K562 (cell line): ENCODE data around the gene RNF187. TPM values are rescaled to one million over a fixed set of nuclear protein-coding genes. Genes with fewer than 3 reads are reported as not detected.

Source experiments
- FOXM1 ChIP-seq, 2 experiments: fragments of 450-650 bp in 1 of 2; sonication (generic) in 1 of 2; formaldehyde crosslinking in 1 of 2; IDR thresholded peaks; 2 replicates each; pipeline versions ENCODE4 v1.6.1 to v1.9.0; 2017 to 2022; ENCODE audit warnings: low read depth in 2 of 2, mild to moderate bottlenecking in 2 of 2, missing genetic modification reagents in 1 of 2, moderate library complexity in 1 of 2
- GATA2 ChIP-seq: sonication (generic); formaldehyde crosslinking; IDR thresholded peaks from 2 replicates; pipeline ENCODE4 v1.4.0; 2020; ENCODE audit warnings: mild to moderate bottlenecking, missing genetic modification reagents
- POLR3A ChIP-seq: IDR thresholded peaks from 2 replicates; pipeline ENCODE4 v1.6.1; 2011; ENCODE audit warnings: borderline replicate concordance, mild to moderate bottlenecking, moderate library complexity; ENCODE audit not compliant: insufficient read length, insufficient read depth; ENCODE audit errors: extremely low read depth
- SIX5 ChIP-seq, 2 experiments: IDR thresholded peaks; 2 replicates each; pipeline ENCODE4 v1.6.1; 2011; ENCODE audit warnings: low read length in 2 of 2, borderline replicate concordance in 1 of 2, low read depth in 1 of 2, mild to moderate bottlenecking in 1 of 2, moderate library complexity in 1 of 2; ENCODE audit not compliant: insufficient read depth in 1 of 2
- ZMIZ1 ChIP-seq, 2 experiments: fragments of 150-350 bp in 1 of 2; IDR thresholded peaks; 2 replicates each; pipeline ENCODE4 v1.6.1; 2012 to 2016; ENCODE audit warnings: low read depth in 2 of 2, low read length in 2 of 2, mild to moderate bottlenecking in 1 of 2, moderate library complexity in 1 of 2
- ZNF217 ChIP-seq: sonication (generic); formaldehyde crosslinking; IDR thresholded peaks from 2 replicates; pipeline ENCODE4 v1.8.0; 2022; ENCODE audit warnings: mild to moderate bottlenecking, missing genetic modification reagents
- ZNF445 ChIP-seq: fragments of 250-450 bp; sonication (Bioruptor Pico); IDR thresholded peaks from 2 replicates; pipeline ENCODE4 v1.4.0; 2020; ENCODE audit warnings: low read depth, mild to moderate bottlenecking, moderate library complexity
- ZNF830 ChIP-seq: fragments of 250-450 bp; sonication (Bioruptor Pico); IDR thresholded peaks from 2 replicates; pipeline ENCODE4 v1.5.0; 2021; ENCODE audit warnings: mild to moderate bottlenecking
- polyA plus RNA-seq, 8 experiments: library from polyadenylated mRNA; depleted of rRNA in 4 of 8; stranded (reverse) in 5 of 8; unstranded in 3 of 8; fragments of >200 nt; fragmentation: Nextera tagmentation in 2 of 8; fragmentation: Illumina TruSeq in 1 of 8; extraction: Ambion mirVana in 2 of 8; extraction: Trizol in 1 of 8; gene quantifications; 2 replicates each; pipeline versions ENCODE4 v1.2.1 to v1.2.3, GENCODE V29; 2011 to 2014; ENCODE audit warnings: inconsistent platforms in 1 of 8, missing spikeins in 1 of 8
- total RNA-seq, 7 experiments: library from RNA; depleted of rRNA in 6 of 7; stranded (reverse); fragments of >200 nt in 6 of 7; fragmentation: Illumina TruSeq in 2 of 7; extraction: Trizol in 2 of 7; gene quantifications; 2 replicates each; pipeline versions ENCODE4 v1.2.1 to v1.2.3, GENCODE V29; 2011 to 2021; ENCODE audit warnings: low replicate concordance in 1 of 7
- TF ChIP-seq, protein P1 (sequence below), 2 experiments: fragments of 200-800 bp in 1 of 2; sonication (Bioruptor generic) in 1 of 2; sonication (generic) in 1 of 2; formaldehyde crosslinking in 1 of 2; IDR thresholded peaks in 1 of 2; conservative IDR thresholded peaks in 1 of 2; 2 replicates each; pipeline versions ENCODE4 v1.5.0 to v1.6.1; 2016 to 2020; ENCODE audit warnings: missing compliant biosample characterization in 1 of 2, missing genetic modification characterization in 1 of 2, missing genetic modification reagents in 1 of 2
- TF ChIP-seq, protein P2 (sequence below), 2 experiments: fragments of 450-650 bp; IDR thresholded peaks; 2 replicates each; pipeline ENCODE4 v1.6.1; 2016; ENCODE audit warnings: mild to moderate bottlenecking in 2 of 2, borderline replicate concordance in 1 of 2, low read depth in 1 of 2, moderate library complexity in 1 of 2

RNF187 gene
- total and polyA plus RNA-seq, 9 of the 15 experiments (the other 6 are each of a cell fraction or from before 2014, with no cell fraction given): 2.3 to 119 (median 41.9) TPM

GRCh38 chr1:228459091-228459993, 27.8 kb upstream of the RNF187 start (continued):
- TF ChIP-seq ZMIZ1 (IDR thresholded peaks at IDR 0.05; ENCODE audit: low read depth in 2 of 2, low read length in 2 of 2) (no peak), FOXM1 (IDR thresholded peaks at IDR 0.05; ENCODE audit: low read depth) (no peak), FOXM1 (CRISPR knock-in tag; IDR thresholded peaks at IDR 0.05; ENCODE audit: low read depth) (no peak), SIX5 (IDR thresholded peaks at IDR 0.05; ENCODE audit: borderline replicate concordance in 1 of 2, insufficient read depth in 1 of 2, low read depth in 1 of 2, low read length in 2 of 2) (no peak), POLR3A (no peak), GATA2 (CRISPR knock-in tag) (no peak), ZNF217 (no peak), ZNF445 (CRISPR knock-in tag) (no peak), ZNF830 (no peak)
- TF ChIP-seq, protein P1, sequence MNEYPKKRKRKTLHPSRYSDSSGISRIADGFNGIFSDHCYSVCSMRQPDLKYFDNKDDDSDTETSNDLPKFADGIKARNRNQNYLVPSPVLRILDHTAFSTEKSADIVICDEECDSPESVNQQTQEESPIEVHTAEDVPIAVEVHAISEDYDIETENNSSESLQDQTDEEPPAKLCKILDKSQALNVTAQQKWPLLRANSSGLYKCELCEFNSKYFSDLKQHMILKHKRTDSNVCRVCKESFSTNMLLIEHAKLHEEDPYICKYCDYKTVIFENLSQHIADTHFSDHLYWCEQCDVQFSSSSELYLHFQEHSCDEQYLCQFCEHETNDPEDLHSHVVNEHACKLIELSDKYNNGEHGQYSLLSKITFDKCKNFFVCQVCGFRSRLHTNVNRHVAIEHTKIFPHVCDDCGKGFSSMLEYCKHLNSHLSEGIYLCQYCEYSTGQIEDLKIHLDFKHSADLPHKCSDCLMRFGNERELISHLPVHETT (CRISPR knock-in tag; conservative IDR thresholded peaks at IDR 0.05 in 1 of 2, IDR thresholded peaks at IDR 0.05 in 1 of 2): no peak
- TF ChIP-seq, protein P2, sequence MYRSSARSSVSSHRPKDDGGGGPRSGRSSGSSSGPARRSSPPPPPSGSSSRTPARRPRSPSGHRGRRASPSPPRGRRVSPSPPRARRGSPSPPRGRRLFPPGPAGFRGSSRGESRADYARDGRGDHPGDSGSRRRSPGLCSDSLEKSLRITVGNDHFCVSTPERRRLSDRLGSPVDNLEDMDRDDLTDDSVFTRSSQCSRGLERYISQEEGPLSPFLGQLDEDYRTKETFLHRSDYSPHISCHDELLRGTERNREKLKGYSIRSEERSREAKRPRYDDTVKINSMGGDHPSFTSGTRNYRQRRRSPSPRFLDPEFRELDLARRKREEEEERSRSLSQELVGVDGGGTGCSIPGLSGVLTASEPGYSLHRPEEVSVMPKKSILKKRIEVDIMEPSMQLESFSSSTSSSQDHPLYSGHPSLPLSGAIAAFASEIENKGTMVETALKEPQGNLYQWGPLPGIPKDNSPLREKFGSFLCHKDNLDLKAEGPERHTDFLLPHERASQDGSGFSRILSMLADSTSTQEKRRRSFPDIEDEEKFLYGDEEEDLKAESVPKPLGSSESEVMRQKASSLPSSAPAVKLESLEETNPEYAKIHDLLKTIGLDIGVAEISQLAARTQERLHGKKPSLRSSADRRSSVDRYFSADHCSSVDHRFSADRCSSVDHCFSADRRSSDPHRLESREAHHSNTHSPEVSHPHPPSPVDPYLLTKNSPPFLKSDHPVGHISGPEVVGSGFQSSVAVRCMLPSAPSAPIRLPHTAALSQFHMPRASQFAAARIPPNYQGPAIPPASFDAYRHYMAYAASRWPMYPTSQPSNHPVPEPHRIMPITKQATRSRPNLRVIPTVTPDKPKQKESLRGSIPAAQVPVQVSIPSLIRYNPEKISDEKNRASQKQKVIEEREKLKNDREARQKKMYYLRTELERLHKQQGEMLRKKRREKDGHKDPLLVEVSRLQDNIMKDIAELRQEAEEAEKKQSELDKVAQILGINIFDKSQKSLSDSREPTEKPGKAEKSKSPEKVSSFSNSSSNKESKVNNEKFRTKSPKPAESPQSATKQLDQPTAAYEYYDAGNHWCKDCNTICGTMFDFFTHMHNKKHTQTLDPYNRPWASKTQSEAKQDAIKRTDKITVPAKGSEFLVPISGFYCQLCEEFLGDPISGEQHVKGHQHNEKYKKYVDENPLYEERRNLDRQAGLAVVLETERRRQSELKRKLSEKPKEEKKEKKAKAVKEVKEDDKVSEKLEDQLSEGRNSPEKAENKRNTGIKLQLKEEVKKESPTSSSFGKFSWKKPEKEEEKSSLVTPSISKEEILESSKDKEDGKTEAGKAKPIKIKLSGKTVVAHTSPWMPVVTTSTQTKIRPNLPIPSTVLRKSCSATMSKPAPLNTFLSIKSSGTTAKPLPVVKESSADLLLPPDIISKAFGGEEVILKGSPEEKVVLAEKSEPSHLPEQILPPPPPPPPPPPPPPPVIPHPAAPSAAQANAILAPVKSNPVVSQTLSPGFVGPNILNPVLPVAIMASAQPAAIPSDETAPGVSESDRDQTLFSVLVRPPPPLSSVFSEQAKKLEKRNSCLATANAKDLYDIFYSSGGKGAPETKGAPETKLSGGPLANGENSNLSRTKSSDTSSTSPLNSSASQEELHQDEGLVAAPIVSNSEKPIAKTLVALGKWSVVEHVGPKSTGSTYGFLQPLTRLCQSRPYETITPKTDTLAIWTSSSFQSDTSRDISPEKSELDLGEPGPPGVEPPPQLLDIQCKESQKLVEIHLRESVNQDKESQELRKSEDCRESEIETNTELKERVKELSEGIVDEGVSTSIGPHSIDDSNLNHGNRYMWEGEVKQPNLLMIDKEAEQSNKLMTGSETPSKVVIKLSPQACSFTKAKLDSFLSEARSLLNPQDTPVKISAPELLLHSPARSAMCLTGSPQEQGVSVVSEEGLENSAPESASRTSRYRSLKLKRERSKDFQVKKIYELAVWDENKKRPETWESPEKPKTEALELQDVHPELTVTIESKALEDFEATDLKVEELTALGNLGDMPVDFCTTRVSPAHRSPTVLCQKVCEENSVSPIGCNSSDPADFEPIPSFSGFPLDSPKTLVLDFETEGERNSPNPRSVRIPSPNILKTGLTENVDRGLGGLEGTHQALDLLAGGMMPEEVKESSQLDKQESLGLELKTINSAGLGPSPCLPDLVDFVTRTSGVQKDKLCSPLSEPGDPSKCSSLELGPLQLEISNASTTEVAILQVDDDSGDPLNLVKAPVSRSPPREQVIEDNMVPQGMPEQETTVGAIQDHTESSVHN (IDR thresholded peaks at IDR 0.05; ENCODE audit: borderline replicate concordance in 1 of 2, low read depth in 1 of 2): no peak
